Activated CD4-positive, alpha-beta T cell treated with anti-CD3 and anti-CD28 coated beads, Interleukin-2, amount 10 ng/mL, durations not matched to agents 7 days and 5 days (primary cell): ENCODE results near the gene ELFN1. TPM values are rescaled to one million over a fixed set of nuclear protein-coding genes. Genes with fewer than 3 reads are reported as not detected.

Experiments
- CTCF ChIA-PET: fragments of 350-600 bp; sonication (Branson Sonifier 250); formaldehyde crosslinking; loops from one replicate; lab custom pipeline; 2021; ENCODE audit warnings: antibody characterized with exemption; lab: Charles Lee
- POLR2A ChIA-PET: fragments of 350-600 bp; sonication (Branson Sonifier 250); formaldehyde crosslinking; loops from one replicate; lab custom pipeline; 2021; ENCODE audit warnings: antibody characterized with exemption; lab: Charles Lee
- DNase-seq: peaks from one replicate; pipeline ENCODE4 v3.0.0-alpha.2; 2020
- H3K27ac Mint-ChIP-seq: one replicate; pipeline ENCODE4 v1.8.0; 2021; ENCODE audit warnings: mild to moderate bottlenecking, moderate library complexity, mixed read lengths
- H3K27me3 Mint-ChIP-seq: one replicate; pipeline ENCODE4 v1.8.0; 2021; ENCODE audit warnings: mixed read lengths
- H3K36me3 Mint-ChIP-seq: one replicate; pipeline ENCODE4 v1.8.0; 2021; ENCODE audit warnings: low read depth, mixed read lengths
- H3K4me1 Mint-ChIP-seq: one replicate; pipeline ENCODE4 v1.8.0; 2021; ENCODE audit warnings: mixed read lengths
- H3K4me3 Mint-ChIP-seq: one replicate; pipeline ENCODE4 v1.8.0; 2021; ENCODE audit warnings: mild to moderate bottlenecking, moderate library complexity, mixed read lengths
- H3K9me3 Mint-ChIP-seq: one replicate; pipeline ENCODE4 v1.8.0; 2021; ENCODE audit warnings: mixed read lengths
- total RNA-seq, 2 experiments: library from RNA; stranded (reverse); gene quantifications; one replicate each; pipeline ENCODE4 v1.2.3, GENCODE V29; 2021

The ELFN1 gene
- total RNA-seq, 2 experiments from 2014 or later, result 0.07 TPM; not detected in 1

- Mint-ChIP-seq H3K4me1 (no peaks in the 10 kb centered on the region), H3K4me3 (no peak overlapping the region), H3K27me3 (no peaks in the 10 kb centered on the region), H3K27ac (no peak overlapping the region), H3K9me3 (peaks cover 6% of the 10 kb centered on the region), H3K36me3 (no peaks in the 10 kb centered on the region)
- CTCF ChIA-PET, result no interaction called here
- DNase-seq, result no peak
- POLR2A ChIA-PET, result no interaction called here
Observed at GRCh38 chr7:1637155-1637554, 32.9 kb upstream of the ELFN1 start.

GRCh38 chr7:1638215-1638661 is 31.8 kb upstream of the ELFN1 start:
- H3K4me3 Mint-ChIP-seq, result no peak overlapping the region
- no peaks in the 10 kb centered on the region for H3K36me3 Mint-ChIP-seq
- DNase-seq, result no peak
- ChIA-PET CTCF (interaction anchor here (0.8 kb wide), 1 partner anchor 16 kb away, joined by 3 read pairs; no protein-coding TSS in a partner anchor), POLR2A (no interaction called here)
- peaks cover 6% of the 10 kb centered on the region for H3K9me3 Mint-ChIP-seq
- H3K27ac Mint-ChIP-seq, result no peak overlapping the region
- no peaks in the 10 kb centered on the region for H3K27me3 Mint-ChIP-seq
- H3K4me1 Mint-ChIP-seq, result no peaks in the 10 kb centered on the region

DNA sequence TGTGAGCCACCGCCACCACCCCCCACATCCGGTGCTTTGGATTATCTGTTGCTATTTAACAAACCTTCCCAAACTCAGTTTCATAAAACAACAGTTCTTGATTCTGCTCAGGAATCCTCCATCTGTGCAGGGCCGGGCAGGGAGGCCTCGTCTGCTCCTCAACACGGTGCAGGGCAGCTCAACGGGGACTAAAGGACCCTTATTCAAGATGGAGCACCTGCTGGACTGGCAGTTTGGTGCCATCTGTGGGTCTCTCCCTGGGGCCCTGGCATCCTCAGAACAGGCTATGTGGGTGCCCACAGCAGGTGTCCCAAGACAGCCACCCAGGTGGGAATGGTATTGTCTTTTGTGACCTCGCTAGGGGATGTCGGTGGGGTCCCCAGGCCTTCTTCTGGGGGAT is 31.0 kb upstream of the ELFN1 start:
- CTCF ChIA-PET, result interaction anchor here (0.8 kb wide), 1 partner anchor 17 kb away, joined by 3 read pairs; no protein-coding TSS in a partner anchor
- H3K4me3 Mint-ChIP-seq, result no peak overlapping the region
- POLR2A ChIA-PET, result no interaction called here

GRCh38 chr7:1639532-1640175 is 30.4 kb upstream of the ELFN1 start:
- H3K9me3 Mint-ChIP-seq, result peaks cover 6% of the 10 kb centered on the region
- CTCF ChIA-PET, result interaction anchor here (0.6 kb wide), 2 partner anchors 680 to 876 kb away, joined by 3 to 5 read pairs; no protein-coding TSS in a partner anchor
- H3K4me1 Mint-ChIP-seq, result no peaks in the 10 kb centered on the region
- H3K4me3 Mint-ChIP-seq, result no peak overlapping the region
- DNase-seq, result no peak
- no peak overlapping the region for H3K27ac Mint-ChIP-seq
- no peaks in the 10 kb centered on the region for H3K27me3 Mint-ChIP-seq
- POLR2A ChIA-PET, result no interaction called here
- H3K36me3 Mint-ChIP-seq, result no peaks in the 10 kb centered on the region

More for the DNA sequence above, 31.0 kb upstream of the ELFN1 start:
- Mint-ChIP-seq H3K9me3 (peaks cover 6% of the 10 kb centered on the region), H3K36me3 (no peaks in the 10 kb centered on the region), H3K27ac (no peak overlapping the region), H3K4me1 (no peaks in the 10 kb centered on the region), H3K27me3 (no peaks in the 10 kb centered on the region)
- DNase-seq, result no peak

DNA sequence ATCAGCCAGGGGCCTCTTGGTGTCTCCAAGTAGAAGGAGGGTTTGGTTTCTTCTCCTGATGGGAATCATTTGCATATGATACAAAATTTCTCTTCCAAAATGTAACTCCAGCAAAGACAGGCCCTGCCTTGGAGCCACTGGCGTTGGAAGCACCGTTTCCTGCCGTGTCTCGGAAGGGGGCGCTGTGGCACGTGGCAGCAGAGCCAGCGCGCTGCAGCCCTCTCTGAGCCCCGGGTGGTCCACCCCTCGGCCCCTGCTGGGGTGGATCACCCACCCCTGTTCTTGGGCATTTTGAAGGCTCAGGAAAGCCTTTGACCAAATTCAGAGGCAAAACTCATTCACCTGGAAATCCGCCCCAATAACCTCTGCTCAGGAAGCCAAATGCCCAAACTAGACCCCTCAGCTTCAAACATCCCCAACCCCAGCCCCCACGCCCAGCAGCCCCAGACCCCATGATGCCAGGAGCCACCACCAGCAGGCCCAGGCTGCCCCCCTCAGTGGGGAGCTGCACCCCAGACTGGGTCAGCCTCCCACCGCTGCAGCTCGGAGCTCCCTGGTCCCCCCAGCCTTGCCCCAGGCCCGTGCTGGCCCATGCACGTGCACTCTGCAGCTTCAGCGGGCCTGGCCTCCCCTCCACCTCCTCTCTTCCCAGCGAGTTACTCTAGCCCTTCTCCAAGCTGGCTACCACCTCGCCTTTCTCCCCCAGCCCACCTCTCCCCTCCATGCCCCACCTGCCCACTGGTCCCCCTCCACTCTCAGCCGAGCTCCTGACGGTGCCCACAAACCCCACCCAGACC is 29.5 kb upstream of the ELFN1 start:
- ChIA-PET CTCF (no interaction called here), POLR2A (no interaction called here)
- no peak overlapping the region for H3K27ac Mint-ChIP-seq

DNA sequence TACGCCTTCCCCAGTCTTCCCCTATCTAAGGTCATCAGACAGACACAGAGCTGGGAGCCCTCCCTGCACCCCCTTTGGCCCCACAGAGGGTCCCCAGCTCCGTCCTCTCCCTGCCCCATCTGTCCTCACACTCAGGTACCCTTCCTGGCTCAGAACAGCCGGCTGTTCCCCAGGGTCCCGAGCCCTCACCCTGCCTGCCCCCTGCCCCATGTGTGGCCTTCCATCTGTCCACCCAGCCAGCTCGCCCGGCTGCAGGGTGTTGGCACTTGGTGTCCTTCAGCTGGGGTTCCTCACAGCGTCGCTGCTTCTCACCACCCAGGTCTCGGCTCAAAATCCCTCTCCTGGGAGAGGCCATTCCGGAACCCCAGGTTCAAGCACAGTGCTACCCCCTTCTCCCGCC is 28.9 kb upstream of the ELFN1 start:
- ChIA-PET POLR2A (no interaction called here), CTCF (no interaction called here)
- Mint-ChIP-seq H3K9me3 (peaks cover 4% of the 10 kb centered on the region), H3K27me3 (no peaks in the 10 kb centered on the region), H3K27ac (no peak overlapping the region), H3K4me1 (no peaks in the 10 kb centered on the region), H3K36me3 (no peaks in the 10 kb centered on the region), H3K4me3 (no peak overlapping the region)
- DNase-seq, result no peak

More for the DNA sequence above, 29.5 kb upstream of the ELFN1 start:
- Mint-ChIP-seq H3K36me3 (no peaks in the 10 kb centered on the region), H3K27me3 (no peaks in the 10 kb centered on the region), H3K4me3 (no peak overlapping the region), H3K4me1 (no peaks in the 10 kb centered on the region), H3K9me3 (peaks cover 6% of the 10 kb centered on the region)
- no peak for DNase-seq

DNA sequence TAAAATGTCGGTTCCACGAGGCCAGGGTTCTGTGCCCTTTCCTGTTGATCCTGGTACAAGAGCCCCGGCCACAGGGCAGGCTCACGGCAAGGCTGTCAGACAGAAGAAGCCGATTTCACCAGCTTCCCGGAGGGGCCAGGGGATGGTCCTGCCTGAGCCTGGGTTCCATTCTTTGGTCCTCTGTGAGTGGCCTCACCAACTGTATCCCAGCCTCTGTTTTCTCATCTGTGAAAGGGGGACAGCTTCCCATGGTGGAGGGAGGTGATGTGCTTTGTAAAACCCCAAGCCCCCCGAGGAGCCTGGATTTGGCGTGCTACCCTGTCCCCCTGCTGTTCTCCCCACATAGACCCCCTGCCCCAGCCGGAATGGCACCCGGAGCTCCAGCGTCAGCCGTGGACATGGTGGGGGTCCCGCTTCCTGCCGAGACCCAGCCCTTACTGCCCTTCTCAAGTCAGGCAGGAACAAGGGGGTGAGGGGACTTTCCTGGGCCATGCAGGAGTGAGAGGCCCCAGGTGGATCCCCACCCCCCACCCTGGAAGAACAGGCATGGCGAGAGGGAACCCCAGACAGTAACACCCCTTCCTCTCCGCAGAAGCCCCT is 28.3 kb upstream of the ELFN1 start:
- Mint-ChIP-seq H3K27me3 (no peaks in the 10 kb centered on the region), H3K9me3 (peaks cover 4% of the 10 kb centered on the region), H3K36me3 (no peaks in the 10 kb centered on the region), H3K4me3 (no peak overlapping the region), H3K4me1 (no peaks in the 10 kb centered on the region), H3K27ac (no peak overlapping the region)
- ChIA-PET POLR2A (no interaction called here), CTCF (interaction anchor here (0.6 kb wide), 1 partner anchor 252 kb away, joined by 5 read pairs; no protein-coding TSS in a partner anchor)
- DNase-seq, result no peak

GRCh38 chr7:1642291-1642731 is 27.8 kb upstream of the ELFN1 start:
- no peak overlapping the region for H3K4me3 Mint-ChIP-seq
- CTCF ChIA-PET, result interaction anchor here (0.6 kb wide), 1 partner anchor 252 kb away, joined by 5 read pairs; no protein-coding TSS in a partner anchor
- H3K27me3 Mint-ChIP-seq, result no peaks in the 10 kb centered on the region
- no peaks in the 10 kb centered on the region for H3K36me3 Mint-ChIP-seq
- POLR2A ChIA-PET, result no interaction called here
- peaks cover under 1% of the 10 kb centered on the region for H3K9me3 Mint-ChIP-seq
- no peaks in the 10 kb centered on the region for H3K4me1 Mint-ChIP-seq
- H3K27ac Mint-ChIP-seq, result no peak overlapping the region
- no peak for DNase-seq

DNA sequence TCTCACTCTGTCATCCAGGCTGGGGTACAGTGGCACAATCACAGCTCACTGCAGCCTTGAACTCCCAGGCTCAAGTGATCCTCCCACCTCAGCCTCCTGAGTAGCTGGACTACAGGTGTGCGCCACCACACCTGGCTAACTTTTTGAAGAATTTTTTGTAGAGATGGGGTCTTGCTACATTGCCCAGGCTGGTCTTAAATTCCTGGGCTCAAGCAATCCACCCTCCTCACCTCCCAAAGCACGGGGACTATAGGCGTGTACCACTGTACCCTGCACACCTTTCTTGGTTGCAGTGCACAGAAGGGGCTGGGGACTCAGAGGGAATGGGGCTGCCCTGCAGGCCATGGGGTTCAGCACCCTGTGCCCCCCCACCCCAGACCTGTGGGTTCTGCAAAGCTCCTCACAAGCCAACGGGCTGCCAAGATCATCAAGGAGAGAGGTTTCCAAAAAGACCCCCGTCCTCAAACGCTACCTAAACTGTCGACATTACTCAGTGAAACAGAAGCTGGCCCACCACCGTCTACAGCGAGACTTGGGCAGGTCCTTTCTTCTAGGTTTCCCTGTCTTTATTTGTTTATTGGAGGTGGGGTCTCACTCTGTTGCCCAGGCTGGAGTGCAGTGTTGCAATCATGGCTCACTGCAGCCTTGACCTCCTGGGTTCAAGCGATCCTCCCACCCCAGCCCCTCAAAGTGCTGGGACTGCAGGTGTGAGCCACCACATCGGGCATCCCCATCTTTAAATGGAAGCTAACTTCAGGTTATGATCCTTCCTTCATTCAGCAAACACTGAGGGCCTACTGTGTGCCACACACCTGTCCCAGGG is 26.6 kb upstream of the ELFN1 start:
- H3K27ac Mint-ChIP-seq, result no peak overlapping the region
- no peak for DNase-seq
- H3K4me1 Mint-ChIP-seq, result no peaks in the 10 kb centered on the region
- no peak overlapping the region for H3K4me3 Mint-ChIP-seq
- H3K9me3 Mint-ChIP-seq, result no peaks in the 10 kb centered on the region
- H3K27me3 Mint-ChIP-seq, result no peaks in the 10 kb centered on the region
- CTCF ChIA-PET, result no interaction called here
- POLR2A ChIA-PET, result no interaction called here
- no peaks in the 10 kb centered on the region for H3K36me3 Mint-ChIP-seq

- H3K4me1 Mint-ChIP-seq, result no peaks in the 10 kb centered on the region
- no peaks in the 10 kb centered on the region for H3K36me3 Mint-ChIP-seq
- ChIA-PET POLR2A (no interaction called here), CTCF (interaction anchor here (0.6 kb wide), 1 partner anchor 10 kb away, joined by 3 read pairs; no protein-coding TSS in a partner anchor)
- DNase-seq, result no peak
- H3K27ac Mint-ChIP-seq, result no peak overlapping the region
- no peaks in the 10 kb centered on the region for H3K9me3 Mint-ChIP-seq
- H3K4me3 Mint-ChIP-seq, result no peak overlapping the region
- no peaks in the 10 kb centered on the region for H3K27me3 Mint-ChIP-seq
Observed at GRCh38 chr7:1644341-1645070, 25.6 kb upstream of the ELFN1 start.

DNA sequence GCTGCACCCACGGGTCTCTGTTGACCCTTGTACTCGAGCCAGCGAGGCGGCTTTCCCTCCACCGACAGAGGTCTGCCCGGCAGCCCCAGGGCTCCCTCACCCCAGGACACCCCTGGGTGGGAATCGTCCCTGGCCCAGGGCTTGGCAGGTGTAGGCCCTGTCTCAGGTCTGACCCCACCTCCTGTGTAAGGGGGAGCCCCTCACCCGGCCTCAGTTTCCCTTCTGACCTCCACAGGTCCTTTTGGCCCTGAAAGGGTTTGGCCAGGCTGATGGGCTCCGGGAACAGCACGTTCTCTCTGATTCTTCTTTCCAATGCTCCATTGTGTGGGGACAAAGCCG is 25.0 kb upstream of the ELFN1 start:
- DNase-seq, result no peak
- no peak overlapping the region for H3K4me3 Mint-ChIP-seq
- no peaks in the 10 kb centered on the region for H3K27me3 Mint-ChIP-seq
- ChIA-PET POLR2A (no interaction called here), CTCF (no interaction called here)
- H3K36me3 Mint-ChIP-seq, result no peaks in the 10 kb centered on the region
- H3K9me3 Mint-ChIP-seq, result no peaks in the 10 kb centered on the region
- H3K27ac Mint-ChIP-seq, result no peak overlapping the region
- H3K4me1 Mint-ChIP-seq, result no peaks in the 10 kb centered on the region

DNA sequence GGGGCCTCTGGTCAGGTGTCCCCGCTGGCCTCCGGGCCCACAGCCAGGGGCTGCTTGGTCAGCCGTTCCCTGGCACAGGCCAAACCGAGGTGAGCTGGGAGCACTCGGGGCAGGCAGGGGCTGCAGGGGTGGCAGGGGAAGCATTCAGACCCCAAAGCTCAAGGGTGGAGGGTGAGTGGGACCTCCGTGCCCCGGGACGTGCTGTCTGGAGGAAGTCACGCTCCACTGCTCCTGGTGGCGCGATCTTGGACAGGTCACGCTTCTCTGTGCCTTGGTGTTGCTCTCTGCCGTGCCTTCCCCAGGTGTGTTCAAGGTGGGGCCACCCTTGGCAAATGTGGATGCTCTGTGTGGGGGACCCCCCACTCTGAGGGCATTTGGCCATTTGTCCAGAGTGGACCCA is 24.6 kb upstream of the ELFN1 start:
- no peaks in the 10 kb centered on the region for H3K4me1 Mint-ChIP-seq
- H3K9me3 Mint-ChIP-seq, result no peaks in the 10 kb centered on the region
- H3K4me3 Mint-ChIP-seq, result no peak overlapping the region
- no peak overlapping the region for H3K27ac Mint-ChIP-seq
- ChIA-PET CTCF (no interaction called here), POLR2A (no interaction called here)
- no peaks in the 10 kb centered on the region for H3K27me3 Mint-ChIP-seq
- H3K36me3 Mint-ChIP-seq, result no peaks in the 10 kb centered on the region
- DNase-seq, result no peak
